Measurements from ENCODE around the gene PPP1CB. TPM values are rescaled to one million over a fixed set of nuclear protein-coding genes. Genes with fewer than 3 reads are reported as not detected.
"Not testable (repeated sequence)": the region's sequence is repeated elsewhere in the genome, so short reads cannot be mapped to it uniquely, and the experiment has no call there.

PPP1CB gene
- total RNA-seq, 2 experiments from 2014 or later: 290 to 304 TPM

DNA sequence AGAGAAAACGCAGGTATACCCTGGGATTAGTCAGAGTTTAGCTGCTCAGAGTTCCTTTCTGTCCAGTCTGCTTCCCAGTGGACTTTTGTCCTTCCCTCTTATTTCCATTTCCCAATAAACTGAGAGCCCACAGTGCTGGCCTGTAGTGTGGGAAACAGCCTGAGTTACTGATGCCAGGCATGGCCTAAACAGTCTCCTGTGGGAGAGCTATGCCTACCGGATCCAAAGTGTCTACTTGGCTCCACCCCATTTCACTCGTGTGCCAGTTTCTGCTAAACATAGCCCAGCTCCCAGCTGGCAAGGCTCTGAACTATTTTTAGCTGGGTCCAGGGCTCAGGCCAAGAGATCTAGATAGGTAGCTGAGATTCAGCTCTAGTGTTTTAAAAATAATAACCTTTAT, 15.6 kb upstream of the PPP1CB start:
- Histone ChIP-seq H3K27ac (ENCODE audit: low read depth in 1 of 2, low read length in 2 of 2) (no peak overlapping the region), H3K9me3 (ENCODE audit: control insufficient read depth in 1 of 2, insufficient read depth in 1 of 2, low read length in 2 of 2) (peaks cover 0 to 5% of the 10 kb centered on the region in 2 experiments), H3K27me3 (ENCODE audit: control insufficient read depth in 1 of 2, insufficient read depth in 2 of 2, low read length in 2 of 2) (no peaks in the 10 kb centered on the region), H3K36me3 (ENCODE audit: insufficient read depth, low read length) (no peaks in the 10 kb centered on the region), H3K4me1 (ENCODE audit: insufficient read depth, low read length) (peaks cover 3% of the 10 kb centered on the region), H3K4me3 (ENCODE audit: low read length) (no peak overlapping the region)
- no peaks in the 10 kb centered on the region for H3K9me3 Mint-ChIP-seq
- H3K4me1 Mint-ChIP-seq (ENCODE audit: low read depth): no peaks in the 10 kb centered on the region
- intact Hi-C loops (cut with DNase I, micrococcal nuclease): no loop called here
- no peaks in the 10 kb centered on the region for H3K36me3 Mint-ChIP-seq (ENCODE audit: low read depth)
- ATAC-seq (ENCODE audit: poor library complexity): no peak
- H3K27ac Mint-ChIP-seq: no peak overlapping the region
- CTCF ChIA-PET: no interaction called here
- H3K4me3 Mint-ChIP-seq: no peak overlapping the region
- H3K27me3 Mint-ChIP-seq: no peaks in the 10 kb centered on the region
- TF ChIP-seq, protein P1, sequence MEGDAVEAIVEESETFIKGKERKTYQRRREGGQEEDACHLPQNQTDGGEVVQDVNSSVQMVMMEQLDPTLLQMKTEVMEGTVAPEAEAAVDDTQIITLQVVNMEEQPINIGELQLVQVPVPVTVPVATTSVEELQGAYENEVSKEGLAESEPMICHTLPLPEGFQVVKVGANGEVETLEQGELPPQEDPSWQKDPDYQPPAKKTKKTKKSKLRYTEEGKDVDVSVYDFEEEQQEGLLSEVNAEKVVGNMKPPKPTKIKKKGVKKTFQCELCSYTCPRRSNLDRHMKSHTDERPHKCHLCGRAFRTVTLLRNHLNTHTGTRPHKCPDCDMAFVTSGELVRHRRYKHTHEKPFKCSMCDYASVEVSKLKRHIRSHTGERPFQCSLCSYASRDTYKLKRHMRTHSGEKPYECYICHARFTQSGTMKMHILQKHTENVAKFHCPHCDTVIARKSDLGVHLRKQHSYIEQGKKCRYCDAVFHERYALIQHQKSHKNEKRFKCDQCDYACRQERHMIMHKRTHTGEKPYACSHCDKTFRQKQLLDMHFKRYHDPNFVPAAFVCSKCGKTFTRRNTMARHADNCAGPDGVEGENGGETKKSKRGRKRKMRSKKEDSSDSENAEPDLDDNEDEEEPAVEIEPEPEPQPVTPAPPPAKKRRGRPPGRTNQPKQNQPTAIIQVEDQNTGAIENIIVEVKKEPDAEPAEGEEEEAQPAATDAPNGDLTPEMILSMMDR (IDR thresholded peaks at IDR 0.05): no peak
- DNase-seq: no peak
- POLR2A ChIA-PET: no interaction called here

DNA sequence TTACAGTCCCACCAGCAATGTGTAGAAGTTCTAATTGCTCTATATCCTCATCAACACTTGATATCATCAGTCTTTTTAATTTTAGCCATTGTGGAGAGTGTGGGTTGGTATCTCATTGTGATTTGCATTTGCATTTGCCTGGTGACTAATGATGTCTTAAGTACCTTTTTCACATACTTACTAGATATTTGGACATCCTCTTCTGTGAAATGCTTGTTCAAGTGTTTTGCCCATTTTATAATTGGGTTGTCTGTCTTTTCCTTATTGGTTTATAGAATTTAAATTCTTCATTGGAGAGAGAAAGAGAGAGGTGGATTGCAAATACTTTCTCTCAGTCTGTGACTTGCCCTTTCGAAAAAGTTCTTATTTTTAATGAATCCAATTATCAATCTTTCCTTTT, 14.0 kb upstream of the PPP1CB start:
- Mint-ChIP-seq H3K4me3 (no peak overlapping the region), H3K27me3 (no peaks in the 10 kb centered on the region), H3K27ac (no peak overlapping the region), H3K4me1 (ENCODE audit: low read depth) (no peaks in the 10 kb centered on the region), H3K9me3 (no peaks in the 10 kb centered on the region), H3K36me3 (ENCODE audit: low read depth) (no peaks in the 10 kb centered on the region)
- DNase-seq (no peak), ATAC-seq (ENCODE audit: poor library complexity) (no peak)
- no peak overlapping the region for H3K27ac ChIP-seq (ENCODE audit: low read depth in 1 of 2, low read length in 2 of 2)
- H3K36me3 ChIP-seq (ENCODE audit: insufficient read depth, low read length): no peaks in the 10 kb centered on the region
- no peaks in the 10 kb centered on the region for H3K27me3 ChIP-seq (ENCODE audit: control insufficient read depth in 1 of 2, insufficient read depth in 2 of 2, low read length in 2 of 2)
- H3K4me1 ChIP-seq (ENCODE audit: insufficient read depth, low read length): no peaks in the 10 kb centered on the region
- peaks cover 0 to 5% of the 10 kb centered on the region in 2 experiments for H3K9me3 ChIP-seq (ENCODE audit: control insufficient read depth in 1 of 2, insufficient read depth in 1 of 2, low read length in 2 of 2)
- no peak overlapping the region for H3K4me3 ChIP-seq (ENCODE audit: low read length)
- ChIA-PET POLR2A (no interaction called here), CTCF (interaction anchor here (0.6 kb wide), 1 partner anchor 144 kb away, joined by 3 read pairs; no protein-coding TSS in a partner anchor)
- TF ChIP-seq, protein P1 (IDR thresholded peaks at IDR 0.05): no peak
- intact Hi-C loops (cut with DNase I, micrococcal nuclease): no loop called here

- POLR2A ChIA-PET: interaction anchor here (0.7 to 1.9 kb wide), 2 partner anchors 9 to 47 kb away, joined by 3 to 5 read pairs; partner anchors contain the start of gene PPP1CB
Observed at GRCh38 chr2:28742619-28743018, 9.0 kb upstream of the PPP1CB start.

DNA sequence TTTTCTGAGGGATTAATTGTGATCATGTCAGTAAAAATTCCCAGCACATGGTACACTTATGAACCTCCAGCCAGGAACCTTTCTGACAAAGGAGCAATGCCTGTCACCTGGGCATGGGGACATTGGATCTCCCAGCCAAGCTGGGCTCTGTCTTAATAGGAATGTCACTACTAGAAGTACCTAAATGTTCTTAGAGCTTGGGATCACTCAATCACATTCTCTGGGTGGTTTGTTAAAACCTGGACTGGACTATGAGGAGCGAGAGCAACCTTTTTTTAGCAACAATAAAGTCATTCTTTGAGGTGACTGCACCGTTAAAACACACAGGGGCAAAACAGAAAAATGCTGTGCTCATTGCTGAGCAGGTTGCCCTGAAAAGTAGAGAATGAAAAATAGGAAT, 6.4 kb upstream of the PPP1CB start:
- no peak overlapping the region for H3K27ac ChIP-seq (ENCODE audit: low read depth in 1 of 2, low read length in 2 of 2)
- intact Hi-C loops (cut with DNase I, micrococcal nuclease): loop anchor here in 1 of 2 experiments (10.0 kb wide), 1 partner anchor 350 kb away; the partner anchor contains the start of gene FOSL2
- ChIA-PET CTCF (interaction anchor here (0.9 kb wide), 1 partner anchor 178 kb away, joined by 3 read pairs; no protein-coding TSS in a partner anchor), POLR2A (no interaction called here)
- no peaks in the 10 kb centered on the region for H3K27me3 Mint-ChIP-seq
- no peaks in the 10 kb centered on the region for H3K27me3 ChIP-seq (ENCODE audit: control insufficient read depth in 1 of 2, insufficient read depth in 2 of 2, low read length in 2 of 2)
- H3K36me3 ChIP-seq (ENCODE audit: insufficient read depth, low read length): no peaks in the 10 kb centered on the region
- no peaks in the 10 kb centered on the region for H3K9me3 Mint-ChIP-seq
- H3K4me1 Mint-ChIP-seq (ENCODE audit: low read depth): peaks cover 28% of the 10 kb centered on the region
- TF ChIP-seq, protein P1 (IDR thresholded peaks at IDR 0.05): no peak
- no peak overlapping the region for H3K4me3 ChIP-seq (ENCODE audit: low read length)
- H3K9me3 ChIP-seq (ENCODE audit: control insufficient read depth in 1 of 2, insufficient read depth in 1 of 2, low read length in 2 of 2): no peaks in the 10 kb centered on the region
- no peak for DNase-seq
- H3K4me1 ChIP-seq (ENCODE audit: insufficient read depth, low read length): peaks cover 28% of the 10 kb centered on the region
- H3K27ac Mint-ChIP-seq: no peak overlapping the region
- no peak overlapping the region for H3K4me3 Mint-ChIP-seq
- no peak for ATAC-seq (ENCODE audit: poor library complexity)
- no peaks in the 10 kb centered on the region for H3K36me3 Mint-ChIP-seq (ENCODE audit: low read depth)

More at GRCh38 chr2:28742619-28743018, 9.0 kb upstream of the PPP1CB start:
- CTCF ChIA-PET: interaction anchor here (1.2 kb wide), 1 partner anchor 176 kb away, joined by 3 read pairs; no protein-coding TSS in a partner anchor
- not testable (repeated sequence) for H3K36me3 ChIP-seq (ENCODE audit: insufficient read depth, low read length); H3K4me1 Mint-ChIP-seq (ENCODE audit: low read depth); H3K27ac Mint-ChIP-seq; H3K9me3 Mint-ChIP-seq; H3K36me3 Mint-ChIP-seq (ENCODE audit: low read depth); H3K4me3 Mint-ChIP-seq; H3K4me3 ChIP-seq (ENCODE audit: low read length); H3K9me3 ChIP-seq (ENCODE audit: control insufficient read depth in 1 of 2, insufficient read depth in 1 of 2, low read length in 2 of 2); DNase-seq; H3K27me3 ChIP-seq (ENCODE audit: control insufficient read depth in 1 of 2, insufficient read depth in 2 of 2, low read length in 2 of 2); ATAC-seq (ENCODE audit: poor library complexity); H3K27ac ChIP-seq (ENCODE audit: low read depth in 1 of 2, low read length in 2 of 2); H3K4me1 ChIP-seq (ENCODE audit: insufficient read depth, low read length); H3K27me3 Mint-ChIP-seq
- intact Hi-C loops (cut with DNase I, micrococcal nuclease): loop anchor here in 1 of 2 experiments (10.0 kb wide), 1 partner anchor 348 kb away; the partner anchor contains the start of gene FOSL2

Measured in CD4-positive, alpha-beta T cell (primary cell).